Limb (tissue), 2 donors: Measurements from ENCODE around the gene CLMN.
A peak's percentile ranks its signal among the peaks of the same experiment; 100 is the strongest.

ENCODE experiments used
- DNase-seq, 2 donors: peaks; one replicate each; pipeline ENCODE4 v3.0.0-alpha.2; 2016; ENCODE audit errors: extremely low spot score in 2 of 2

The CLMN gene

GRCh38 chr14:95302667-95303506 is 16.8 kb downstream of the CLMN start:
- DNase-seq: no peak

GRCh38 chr14:95301527-95302187 is 18.1 kb downstream of the CLMN start:
- DNase-seq: no peak

- DNase-seq: no peak
These were observed 18.8 kb downstream of the CLMN start for GRCh38 chr14:95300697-95301526.

GRCh38 chr14:95300002-95300696 is 19.6 kb downstream of the CLMN start:
- no peak for DNase-seq

GRCh38 chr14:95299271-95299670 is 20.4 kb downstream of the CLMN start:
- DNase-seq: no peak

GRCh38 chr14:95297832-95298231 is 21.9 kb downstream of the CLMN start:
- DNase-seq: no peak

- no peak for DNase-seq
These were observed 22.7 kb downstream of the CLMN start for GRCh38 chr14:95296966-95297365.

GRCh38 chr14:95295600-95296376 is 23.9 kb downstream of the CLMN start:
- no peak for DNase-seq

GRCh38 chr14:95294834-95295599 is 24.7 kb downstream of the CLMN start:
- peak in 1 of 2 donors; percentile 8 for DNase-seq

- no peak for DNase-seq
These were observed 25.4 kb downstream of the CLMN start for GRCh38 chr14:95294320-95294719.

- no peak for DNase-seq
These were observed 26.3 kb downstream of the CLMN start for GRCh38 chr14:95293449-95293848.

GRCh38 chr14:95292660-95293425 is 26.9 kb downstream of the CLMN start:
- DNase-seq: no peak

GRCh38 chr14:95291859-95292542 is 27.7 kb downstream of the CLMN start:
- peak; percentile 42 to 61 for DNase-seq

- peak; percentile 54 to 71 for DNase-seq
These were observed 28.8 kb downstream of the CLMN start for GRCh38 chr14:95290871-95291431.

- no peak for DNase-seq
These were observed 29.7 kb downstream of the CLMN start for GRCh38 chr14:95290021-95290420.

- DNase-seq: no peak
These were observed 30.2 kb downstream of the CLMN start for GRCh38 chr14:95289323-95290010.

GRCh38 chr14:95288672-95289322 is 30.9 kb downstream of the CLMN start:
- no peak for DNase-seq
